ENCODE results near the gene IRAK3. TPM values are rescaled to one million over a fixed set of nuclear protein-coding genes. Genes with fewer than 3 reads are reported as not detected.

Gene IRAK3
- total RNA-seq, 2 donors from 2014 or later: 18.8 to 21.7 TPM

- Mint-ChIP-seq H3K4me3 (no peak overlapping the region), H3K27ac (no peak overlapping the region), H3K27me3 (peaks cover 0 to under 1% of the 10 kb centered on the region in 2 donors), H3K4me1 (ENCODE audit: low read depth in 2 of 2) (peaks cover 0 to 2% of the 10 kb centered on the region in 2 donors), H3K36me3 (no peaks in the 10 kb centered on the region), H3K9me3 (no peaks in the 10 kb centered on the region)
- ATAC-seq: no peak
- no peak for DNase-seq (ENCODE audit: low spot score)
These were observed 80.9 kb downstream of the IRAK3 start for GRCh38 chr12:66269757-66270383.

GRCh38 chr12:66270613-66271012, 81.6 kb downstream of the IRAK3 start:
- no peak overlapping the region for H3K27ac Mint-ChIP-seq
- no peak for ATAC-seq
- no peak for DNase-seq (ENCODE audit: low spot score)
- H3K27me3 Mint-ChIP-seq: no peaks in the 10 kb centered on the region
- no peaks in the 10 kb centered on the region for H3K9me3 Mint-ChIP-seq
- peaks cover 0 to 3% of the 10 kb centered on the region in 2 donors for H3K4me1 Mint-ChIP-seq (ENCODE audit: low read depth in 2 of 2)
- H3K36me3 Mint-ChIP-seq: no peaks in the 10 kb centered on the region
- H3K4me3 Mint-ChIP-seq: no peak overlapping the region

- no peaks in the 10 kb centered on the region for H3K36me3 Mint-ChIP-seq
- no peak overlapping the region for H3K4me3 Mint-ChIP-seq
- H3K27ac Mint-ChIP-seq: no peak overlapping the region
- DNase-seq (ENCODE audit: low spot score) (no peak), ATAC-seq (no peak)
- no peaks in the 10 kb centered on the region for H3K9me3 Mint-ChIP-seq
- H3K4me1 Mint-ChIP-seq (ENCODE audit: low read depth in 2 of 2): peaks cover 4 to 12% of the 10 kb centered on the region in 2 donors
- H3K27me3 Mint-ChIP-seq: no peaks in the 10 kb centered on the region
These were observed 83.6 kb downstream of the IRAK3 start for GRCh38 chr12:66272650-66273049.

- H3K4me3 Mint-ChIP-seq: no peak overlapping the region
- peaks cover 0 to 2% of the 10 kb centered on the region in 2 donors for H3K27me3 Mint-ChIP-seq
- no peaks in the 10 kb centered on the region for H3K9me3 Mint-ChIP-seq
- no peaks in the 10 kb centered on the region for H3K36me3 Mint-ChIP-seq
- H3K27ac Mint-ChIP-seq: no peak overlapping the region
- DNase-seq (ENCODE audit: low spot score): no peak
- no peak for ATAC-seq
- peaks cover 4 to 12% of the 10 kb centered on the region in 2 donors for H3K4me1 Mint-ChIP-seq (ENCODE audit: low read depth in 2 of 2)
These were observed 84.1 kb downstream of the IRAK3 start for GRCh38 chr12:66273147-66273546.

GRCh38 chr12:66275040-66275439, 86.0 kb downstream of the IRAK3 start:
- ATAC-seq (peak; percentile 48 to 79), DNase-seq (ENCODE audit: low spot score) (no peak)
- no peaks in the 10 kb centered on the region for H3K36me3 Mint-ChIP-seq
- H3K9me3 Mint-ChIP-seq: no peaks in the 10 kb centered on the region
- no peak overlapping the region for H3K27ac Mint-ChIP-seq
- H3K4me3 Mint-ChIP-seq: no peak overlapping the region
- peaks cover 0 to 5% of the 10 kb centered on the region in 2 donors for H3K27me3 Mint-ChIP-seq
- peaks cover 8 to 23% of the 10 kb centered on the region in 2 donors for H3K4me1 Mint-ChIP-seq (ENCODE audit: low read depth in 2 of 2)

- Mint-ChIP-seq H3K27ac (peak overlapping the region in 1 of 2 donors; percentile 34), H3K4me1 (ENCODE audit: low read depth in 2 of 2) (peaks cover 10 to 24% of the 10 kb centered on the region in 2 donors), H3K27me3 (peaks cover 0 to 5% of the 10 kb centered on the region in 2 donors), H3K9me3 (no peaks in the 10 kb centered on the region), H3K36me3 (no peaks in the 10 kb centered on the region), H3K4me3 (no peak overlapping the region)
- DNase-seq (ENCODE audit: low spot score): no peak
- no peak for ATAC-seq
These were observed 90.2 kb downstream of the IRAK3 start for GRCh38 chr12:66279123-66279712.

GRCh38 chr12:66280561-66280960, 91.5 kb downstream of the IRAK3 start:
- no peak for ATAC-seq
- Mint-ChIP-seq H3K27ac (no peak overlapping the region), H3K4me1 (ENCODE audit: low read depth in 2 of 2) (peaks cover 10 to 20% of the 10 kb centered on the region in 2 donors)

GRCh38 chr12:66282244-66282643, 93.2 kb downstream of the IRAK3 start:
- H3K9me3 Mint-ChIP-seq: no peaks in the 10 kb centered on the region
- no peak overlapping the region for H3K27ac Mint-ChIP-seq
- H3K4me1 Mint-ChIP-seq (ENCODE audit: low read depth in 2 of 2): peaks cover 15 to 21% of the 10 kb centered on the region in 2 donors
- DNase-seq (ENCODE audit: low spot score): no peak
- ATAC-seq: no peak
- H3K27me3 Mint-ChIP-seq: peaks cover 0 to 5% of the 10 kb centered on the region in 2 donors
- no peaks in the 10 kb centered on the region for H3K36me3 Mint-ChIP-seq
- H3K4me3 Mint-ChIP-seq: no peak overlapping the region

More at GRCh38 chr12:66280561-66280960, 91.5 kb downstream of the IRAK3 start:
- peaks cover 0 to 5% of the 10 kb centered on the region in 2 donors for H3K27me3 Mint-ChIP-seq
- no peaks in the 10 kb centered on the region for H3K9me3 Mint-ChIP-seq
- H3K36me3 Mint-ChIP-seq: no peaks in the 10 kb centered on the region
- no peak overlapping the region for H3K4me3 Mint-ChIP-seq
- no peak for DNase-seq (ENCODE audit: low spot score)

GRCh38 chr12:66287275-66287674, 98.3 kb downstream of the IRAK3 start:
- no peak for ATAC-seq
- no peak overlapping the region for H3K4me3 Mint-ChIP-seq
- no peak for DNase-seq (ENCODE audit: low spot score)
- no peaks in the 10 kb centered on the region for H3K36me3 Mint-ChIP-seq
- peaks cover 27 to 37% of the 10 kb centered on the region in 2 donors for H3K4me1 Mint-ChIP-seq (ENCODE audit: low read depth in 2 of 2)
- H3K27ac Mint-ChIP-seq: peak overlapping the region in 1 of 2 donors; percentile 0
- H3K9me3 Mint-ChIP-seq: no peaks in the 10 kb centered on the region
- H3K27me3 Mint-ChIP-seq: no peaks in the 10 kb centered on the region

- Mint-ChIP-seq H3K27ac (no peak overlapping the region), H3K4me1 (ENCODE audit: low read depth in 2 of 2) (peaks cover 27 to 37% of the 10 kb centered on the region in 2 donors), H3K4me3 (no peak overlapping the region), H3K36me3 (no peaks in the 10 kb centered on the region), H3K9me3 (no peaks in the 10 kb centered on the region), H3K27me3 (no peaks in the 10 kb centered on the region)
- no peak for DNase-seq (ENCODE audit: low spot score)
- no peak for ATAC-seq
These were observed 99.1 kb downstream of the IRAK3 start for GRCh38 chr12:66288121-66288520.

GRCh38 chr12:66289485-66289884, 100.5 kb downstream of the IRAK3 start:
- no peak for DNase-seq (ENCODE audit: low spot score)
- Mint-ChIP-seq H3K27me3 (peaks cover 0 to 2% of the 10 kb centered on the region in 2 donors), H3K36me3 (no peaks in the 10 kb centered on the region), H3K4me3 (no peak overlapping the region), H3K27ac (no peak overlapping the region), H3K4me1 (ENCODE audit: low read depth in 2 of 2) (peaks cover 27 to 37% of the 10 kb centered on the region in 2 donors), H3K9me3 (no peaks in the 10 kb centered on the region)
- peak in 1 of 2 donors; percentile 32 for ATAC-seq

GRCh38 chr12:66290716-66291200, 101.7 kb downstream of the IRAK3 start:
- Mint-ChIP-seq H3K4me1 (ENCODE audit: low read depth in 2 of 2) (peaks cover 27 to 37% of the 10 kb centered on the region in 2 donors), H3K27ac (peak overlapping the region; percentile 5 to 49)

GRCh38 chr12:66296176-66296683, 107.2 kb downstream of the IRAK3 start:
- H3K36me3 Mint-ChIP-seq: no peaks in the 10 kb centered on the region
- ATAC-seq: no peak
- no peak overlapping the region for H3K4me3 Mint-ChIP-seq
- H3K9me3 Mint-ChIP-seq: no peaks in the 10 kb centered on the region
- H3K4me1 Mint-ChIP-seq (ENCODE audit: low read depth in 2 of 2): peaks cover 4 to 13% of the 10 kb centered on the region in 2 donors
- DNase-seq (ENCODE audit: low spot score): no peak
- peaks cover 0 to 2% of the 10 kb centered on the region in 2 donors for H3K27me3 Mint-ChIP-seq
- H3K27ac Mint-ChIP-seq: no peak overlapping the region

More at GRCh38 chr12:66290716-66291200, 101.7 kb downstream of the IRAK3 start:
- H3K9me3 Mint-ChIP-seq: no peaks in the 10 kb centered on the region
- H3K4me3 Mint-ChIP-seq: peak overlapping the region; percentile 16
- peaks cover 0 to 2% of the 10 kb centered on the region in 2 donors for H3K27me3 Mint-ChIP-seq
- no peaks in the 10 kb centered on the region for H3K36me3 Mint-ChIP-seq
- ATAC-seq (peak in 1 of 2 donors; percentile 68), DNase-seq (ENCODE audit: low spot score) (no peak)

- no peak for DNase-seq (ENCODE audit: low spot score)
- no peak overlapping the region for H3K27ac Mint-ChIP-seq
- no peaks in the 10 kb centered on the region for H3K9me3 Mint-ChIP-seq
- no peak for ATAC-seq
- peaks cover 8% of the 10 kb centered on the region in 2 donors for H3K4me1 Mint-ChIP-seq (ENCODE audit: low read depth in 2 of 2)
- no peak overlapping the region for H3K4me3 Mint-ChIP-seq
- H3K36me3 Mint-ChIP-seq: no peaks in the 10 kb centered on the region
- peaks cover 0 to 2% of the 10 kb centered on the region in 2 donors for H3K27me3 Mint-ChIP-seq
These were observed 108.1 kb downstream of the IRAK3 start for GRCh38 chr12:66297080-66297479.

Data from natural killer cell treated with Interleukin-12 subunit alpha and Interleukin-12 subunit beta and Interleukin-15 and Interleukin-18, amount 100 ng/mL, for 72 hours (primary cell).